Effector CD4-positive, alpha-beta T cell (primary cell): ENCODE data around the gene TRPM2.
A peak's percentile ranks its signal among the peaks of the same experiment; 100 is the strongest.

Experiments
- DNase-seq: peaks from one replicate; pipeline ENCODE4 v3.0.0-alpha.2; 2020

TRPM2 gene

DNA sequence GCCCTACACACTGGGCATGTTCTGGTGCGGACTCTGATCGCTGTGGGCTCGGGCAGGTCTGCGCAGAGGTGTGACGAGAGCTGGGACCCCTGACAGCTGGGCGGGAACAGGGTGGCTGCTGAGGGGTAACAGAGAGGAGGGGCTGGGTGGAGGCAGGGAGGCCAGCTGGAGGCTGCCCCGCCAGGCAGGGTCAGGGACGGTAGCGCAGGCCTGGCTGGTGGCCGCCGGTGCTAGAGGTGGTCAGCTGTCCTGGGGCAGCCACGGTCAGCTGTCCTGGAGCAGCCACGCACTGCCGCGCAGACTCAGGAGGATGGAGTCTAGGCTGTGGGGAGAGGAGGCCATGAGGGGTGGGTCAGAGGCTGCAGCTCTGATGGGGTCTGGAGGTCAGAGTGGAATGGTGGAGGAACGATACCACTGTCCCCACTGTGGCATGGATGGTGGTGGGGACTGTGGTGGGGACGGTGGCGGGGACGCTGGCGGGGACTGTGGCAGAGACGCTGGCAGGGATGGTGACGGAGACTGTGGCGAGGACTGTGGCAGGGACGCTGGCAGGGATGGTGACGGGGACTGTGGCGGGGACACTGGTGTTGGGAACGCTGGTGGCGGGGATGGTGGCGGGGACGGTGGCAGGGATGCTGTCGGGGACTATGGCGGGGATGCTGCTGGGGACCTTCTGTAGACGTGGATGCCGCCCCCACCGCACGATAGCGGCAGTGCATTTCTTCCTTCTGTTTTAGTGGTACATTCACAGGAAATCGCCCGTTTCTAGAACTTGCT lies 80.6 kb downstream of the TRPM2 start:
- DNase-seq = no peak

DNA sequence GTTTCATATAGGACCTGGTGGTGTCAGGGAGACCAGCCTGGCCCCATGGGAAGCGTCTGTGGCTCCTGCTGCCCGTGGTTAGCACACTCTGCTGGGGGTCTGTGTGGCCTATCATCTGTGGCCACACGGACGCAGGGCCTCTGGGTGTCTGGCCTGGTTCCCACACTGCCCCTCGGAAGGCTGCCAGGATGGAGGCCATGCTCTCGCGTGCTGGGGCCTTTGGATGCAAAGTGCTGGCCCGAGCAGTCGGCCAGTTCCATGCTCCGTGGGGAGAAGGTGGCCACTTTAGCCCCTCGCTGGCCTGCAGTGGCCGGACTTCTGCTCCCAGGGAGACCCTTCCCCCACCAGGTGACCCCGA lies 81.1 kb downstream of the TRPM2 start:
- no peak for DNase-seq

DNA sequence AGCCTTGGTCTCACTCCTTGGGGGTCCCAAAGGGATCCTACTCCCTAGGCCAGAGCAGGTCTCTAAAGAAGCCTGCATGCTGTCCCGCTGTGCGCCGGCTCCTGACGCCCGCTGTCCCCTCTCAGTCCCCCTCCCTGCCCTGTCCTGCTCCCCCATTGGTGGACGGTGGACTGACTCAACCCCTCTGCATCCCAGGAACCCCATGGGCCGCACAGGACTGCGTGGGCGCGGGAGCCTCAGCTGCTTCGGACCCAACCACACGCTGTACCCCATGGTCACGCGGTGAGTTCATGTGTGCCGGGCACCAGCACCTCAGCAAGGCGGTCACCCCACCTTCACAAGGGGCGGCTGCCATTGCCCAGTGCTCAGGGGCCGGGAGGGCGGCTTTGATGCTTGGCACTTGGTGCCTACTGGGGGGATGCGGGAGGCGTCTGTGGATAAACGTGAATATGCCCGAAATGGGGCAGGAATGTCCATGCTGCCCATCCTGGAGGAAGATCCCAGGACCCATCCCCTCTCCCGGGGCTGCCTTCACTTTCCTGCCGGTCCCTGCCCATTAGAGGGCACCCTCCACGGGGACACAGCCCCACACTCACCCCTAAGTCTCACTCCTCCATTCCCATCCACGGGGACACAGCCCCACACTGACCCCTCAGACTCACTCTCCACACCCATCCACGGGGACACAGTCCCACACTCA lies 81.7 kb downstream of the TRPM2 start:
- no peak for DNase-seq

DNA sequence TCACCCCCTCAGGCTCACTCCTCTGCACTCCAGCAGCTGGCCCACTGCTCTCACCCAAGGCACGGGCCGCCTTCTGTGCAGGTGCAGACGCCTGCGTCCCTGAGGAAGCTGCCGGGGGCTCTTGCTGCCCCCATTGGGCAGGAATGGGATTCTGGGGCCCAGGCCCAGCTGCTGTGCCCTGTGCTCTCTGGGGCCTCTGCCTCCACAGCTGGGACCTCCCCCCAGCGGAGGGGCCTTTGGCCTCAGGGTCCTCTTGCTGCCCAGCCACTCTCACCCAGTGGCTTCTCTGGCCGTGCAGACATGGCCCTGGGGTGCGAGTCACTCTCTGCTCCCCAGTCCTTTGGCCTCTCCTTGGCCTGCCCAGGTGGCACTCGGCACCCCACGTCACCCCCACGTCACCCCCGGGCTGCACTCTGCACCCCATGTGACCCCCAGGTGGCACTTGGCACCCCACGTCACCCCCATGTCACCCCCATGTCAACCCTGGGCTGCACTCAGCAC lies 82.7 kb downstream of the TRPM2 start:
- DNase-seq = no peak

DNA sequence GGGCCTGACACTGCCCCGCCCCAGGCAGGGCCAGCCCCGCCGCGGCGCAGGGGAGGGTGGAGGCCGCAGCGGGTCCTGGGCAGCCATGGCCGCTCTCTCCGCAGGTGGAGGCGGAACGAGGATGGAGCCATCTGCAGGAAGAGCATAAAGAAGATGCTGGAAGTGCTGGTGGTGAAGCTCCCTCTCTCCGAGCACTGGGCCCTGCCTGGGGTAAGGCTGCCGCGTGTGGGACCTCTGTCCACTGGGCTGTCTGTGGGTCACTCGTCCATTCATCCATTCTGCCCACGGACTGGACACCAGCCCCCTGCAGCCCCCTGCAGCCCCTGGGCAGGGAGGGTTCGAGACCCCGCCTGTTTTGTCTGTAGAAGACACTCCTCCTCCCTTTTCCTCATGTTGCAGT lies 83.5 kb downstream of the TRPM2 start:
- DNase-seq = no peak

DNA sequence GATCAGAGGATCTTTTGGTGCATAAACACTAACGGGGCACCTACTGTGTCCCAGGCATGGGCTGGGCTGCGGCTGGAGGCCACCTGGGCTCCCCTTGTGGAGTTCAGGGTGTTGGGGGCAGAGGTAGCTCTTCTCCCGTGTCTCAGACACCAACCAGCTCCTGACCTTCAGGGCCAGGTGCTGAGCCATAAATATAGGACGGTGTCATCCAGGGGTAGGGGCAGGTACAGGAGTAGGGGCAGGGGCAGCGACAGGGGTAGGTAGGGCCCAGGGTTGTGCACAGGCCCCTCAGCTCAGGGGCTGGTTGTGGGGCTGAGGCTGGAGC lies 83.9 kb downstream of the TRPM2 start:
- no peak for DNase-seq

DNA sequence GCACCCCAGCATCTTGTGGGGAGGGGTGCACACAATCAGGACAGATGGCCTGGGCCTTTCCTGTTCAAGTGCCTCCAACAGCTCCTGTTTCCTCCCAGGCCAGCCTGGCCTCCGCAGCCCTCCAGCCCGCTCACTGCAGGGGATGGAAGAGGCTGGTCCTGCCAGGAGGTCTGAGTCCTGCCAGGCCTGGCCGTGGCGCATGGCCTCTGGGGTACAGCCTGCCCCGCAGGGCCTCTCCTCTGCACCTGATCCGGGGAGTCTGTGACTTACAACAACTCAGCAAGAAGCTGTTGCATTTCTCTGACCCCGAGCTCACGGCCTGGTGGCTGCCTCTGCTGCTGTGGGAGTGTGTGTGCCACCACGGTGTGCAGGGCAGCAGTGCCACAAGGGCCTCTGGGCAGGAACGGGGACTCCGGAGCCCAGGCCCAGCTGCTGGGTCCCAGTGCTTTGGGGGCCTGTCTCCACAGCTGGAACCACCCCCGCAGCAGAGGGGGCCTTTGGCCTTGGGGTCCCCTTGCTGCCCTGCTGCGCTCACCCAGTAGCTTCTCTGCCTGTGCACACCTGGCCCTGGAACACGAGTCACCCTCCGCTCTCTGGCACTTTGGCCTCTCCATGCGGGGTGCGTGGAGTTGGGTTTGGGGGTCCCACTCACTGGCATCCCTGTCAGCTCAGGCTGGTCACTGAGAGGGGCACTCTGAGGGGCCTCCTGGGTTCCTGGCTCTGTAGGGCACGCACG lies 84.4 kb downstream of the TRPM2 start:
- DNase-seq = no peak

DNA sequence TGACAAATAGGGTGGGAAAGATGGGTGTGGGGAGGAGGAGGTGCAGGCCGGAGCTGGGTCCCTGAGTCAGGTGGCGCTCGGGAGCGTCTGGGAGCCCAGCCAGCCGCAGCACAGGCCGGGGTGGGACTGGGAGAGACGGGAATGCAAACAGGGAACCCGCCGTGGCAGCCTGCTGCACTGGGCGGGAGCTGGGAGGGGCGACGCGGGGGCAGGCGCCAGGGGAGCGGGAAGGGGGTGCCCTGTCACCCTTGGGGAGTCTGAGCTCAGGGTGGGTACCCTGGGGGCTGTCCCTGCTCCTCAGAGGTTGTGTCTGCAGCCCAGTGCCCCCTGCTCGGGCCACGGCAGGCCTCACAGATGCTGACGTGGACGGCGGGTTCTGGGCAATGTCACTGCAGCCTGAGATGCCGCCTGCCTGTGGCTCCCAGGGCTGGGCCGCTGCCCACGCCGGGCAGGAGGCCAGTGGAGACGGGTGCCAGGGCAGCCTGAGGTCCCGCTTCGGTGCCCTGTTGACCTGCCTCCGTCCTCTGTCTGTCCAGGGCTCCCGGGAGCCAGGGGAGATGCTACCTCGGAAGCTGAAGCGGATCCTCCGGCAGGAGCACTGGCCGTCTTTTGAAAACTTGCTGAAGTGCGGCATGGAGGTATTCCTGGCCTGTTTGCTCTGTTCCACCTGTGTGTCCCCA lies 85.2 kb downstream of the TRPM2 start:
- DNase-seq = no peak

DNA sequence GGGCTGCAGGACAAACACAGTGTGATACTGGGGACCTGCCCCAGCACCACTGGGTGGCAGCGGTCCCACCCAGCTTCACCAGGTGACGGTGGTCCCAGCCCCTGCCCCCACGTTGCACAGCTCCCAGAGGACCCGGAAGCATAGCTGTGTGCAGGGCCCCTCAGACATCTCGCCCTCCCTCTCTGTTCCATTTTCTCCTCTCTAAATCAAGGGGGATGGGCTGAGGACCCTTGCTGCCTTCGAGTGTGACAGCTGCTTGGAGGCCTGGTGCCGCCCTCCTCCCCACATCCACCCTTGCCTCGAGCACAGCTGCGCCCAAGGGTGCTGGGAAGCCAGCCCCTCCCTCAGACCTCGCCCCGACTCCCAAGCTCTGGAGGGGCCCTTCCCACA lies 85.8 kb downstream of the TRPM2 start:
- DNase-seq = no peak

DNA sequence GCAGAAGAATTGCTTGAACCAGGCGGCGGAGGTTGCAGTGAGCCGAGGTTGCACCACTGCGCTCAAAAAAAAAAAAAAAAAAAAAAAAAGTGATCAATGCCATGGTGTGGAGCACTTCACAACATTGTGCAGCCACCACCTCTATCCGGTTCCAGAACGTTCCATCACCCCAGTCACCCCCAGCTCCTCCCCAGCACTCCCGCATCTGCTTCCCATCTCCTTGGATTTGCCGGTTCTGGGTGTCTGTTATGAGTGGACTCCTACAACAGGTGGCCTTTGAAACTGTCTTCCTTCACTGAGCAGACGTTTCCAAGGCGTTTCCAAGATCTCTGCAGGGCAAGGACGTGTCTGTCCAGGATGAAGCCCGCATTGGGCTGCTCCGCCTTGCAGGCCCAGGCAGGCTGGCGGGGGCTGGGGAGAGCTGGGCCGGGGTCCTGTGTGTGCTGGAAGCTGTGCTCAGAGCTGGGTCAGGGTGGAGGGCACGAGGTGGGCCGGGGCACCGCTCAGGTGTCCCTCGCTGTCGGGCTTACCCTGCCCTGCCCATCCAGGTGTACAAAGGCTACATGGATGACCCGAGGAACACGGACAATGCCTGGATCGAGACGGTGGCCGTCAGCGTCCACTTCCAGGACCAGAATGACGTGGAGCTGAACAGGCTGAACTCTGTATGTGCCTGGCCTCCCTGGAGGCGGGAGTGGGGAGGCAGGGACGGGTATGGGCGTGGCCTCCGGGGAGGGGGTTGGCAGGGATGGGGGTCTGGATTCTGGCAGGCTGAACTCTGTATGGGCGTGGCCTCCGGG lies 87.0 kb downstream of the TRPM2 start:
- no peak for DNase-seq

DNA sequence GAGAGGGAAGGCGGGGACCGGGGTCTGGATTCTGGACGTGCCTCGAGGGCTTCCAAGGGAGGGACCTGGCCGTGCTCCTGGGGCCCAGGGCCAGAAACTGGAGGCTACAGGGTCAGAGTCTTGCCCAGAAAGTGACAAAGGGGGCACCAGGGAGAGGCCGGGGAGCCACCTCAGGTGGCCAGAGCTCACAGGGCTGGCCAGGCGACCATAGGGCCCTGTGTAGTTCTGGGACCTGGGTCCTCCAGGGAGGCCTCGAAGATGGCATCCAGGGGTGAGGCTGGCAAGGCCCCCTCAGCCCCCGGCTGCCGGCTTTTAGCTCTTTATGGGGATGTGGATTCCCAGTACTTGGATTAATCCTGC lies 87.6 kb downstream of the TRPM2 start:
- DNase-seq = no peak

DNA sequence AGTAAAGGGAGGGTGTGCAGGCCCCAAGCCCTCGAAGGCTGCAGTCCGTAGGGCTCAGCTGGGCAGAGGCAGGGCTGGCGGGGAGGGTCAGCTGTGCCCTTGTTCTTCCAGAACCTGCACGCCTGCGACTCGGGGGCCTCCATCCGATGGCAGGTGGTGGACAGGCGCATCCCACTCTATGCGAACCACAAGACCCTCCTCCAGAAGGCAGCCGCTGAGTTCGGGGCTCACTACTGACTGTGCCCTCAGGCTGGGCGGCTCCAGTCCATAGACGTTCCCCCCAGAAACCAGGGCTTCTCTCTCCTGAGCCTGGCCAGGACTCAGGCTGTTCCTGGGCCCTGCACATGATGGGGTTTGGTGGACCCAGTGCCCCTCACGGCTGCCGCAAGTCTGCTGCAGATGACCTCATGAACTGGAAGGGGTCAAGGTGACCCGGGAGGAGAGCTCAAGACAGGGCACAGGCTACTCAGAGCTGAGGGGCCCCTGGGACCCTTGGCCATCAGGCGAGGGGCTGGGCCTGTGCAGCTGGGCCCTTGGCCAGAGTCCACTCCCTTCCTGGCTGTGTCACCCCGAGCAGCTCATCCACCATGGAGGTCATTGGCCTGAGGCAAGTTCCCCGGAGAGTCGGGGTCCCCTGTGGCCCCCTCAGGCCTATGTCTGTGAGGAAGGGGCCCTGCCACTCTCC lies 88.3 kb downstream of the TRPM2 start:
- DNase-seq = no peak

DNA sequence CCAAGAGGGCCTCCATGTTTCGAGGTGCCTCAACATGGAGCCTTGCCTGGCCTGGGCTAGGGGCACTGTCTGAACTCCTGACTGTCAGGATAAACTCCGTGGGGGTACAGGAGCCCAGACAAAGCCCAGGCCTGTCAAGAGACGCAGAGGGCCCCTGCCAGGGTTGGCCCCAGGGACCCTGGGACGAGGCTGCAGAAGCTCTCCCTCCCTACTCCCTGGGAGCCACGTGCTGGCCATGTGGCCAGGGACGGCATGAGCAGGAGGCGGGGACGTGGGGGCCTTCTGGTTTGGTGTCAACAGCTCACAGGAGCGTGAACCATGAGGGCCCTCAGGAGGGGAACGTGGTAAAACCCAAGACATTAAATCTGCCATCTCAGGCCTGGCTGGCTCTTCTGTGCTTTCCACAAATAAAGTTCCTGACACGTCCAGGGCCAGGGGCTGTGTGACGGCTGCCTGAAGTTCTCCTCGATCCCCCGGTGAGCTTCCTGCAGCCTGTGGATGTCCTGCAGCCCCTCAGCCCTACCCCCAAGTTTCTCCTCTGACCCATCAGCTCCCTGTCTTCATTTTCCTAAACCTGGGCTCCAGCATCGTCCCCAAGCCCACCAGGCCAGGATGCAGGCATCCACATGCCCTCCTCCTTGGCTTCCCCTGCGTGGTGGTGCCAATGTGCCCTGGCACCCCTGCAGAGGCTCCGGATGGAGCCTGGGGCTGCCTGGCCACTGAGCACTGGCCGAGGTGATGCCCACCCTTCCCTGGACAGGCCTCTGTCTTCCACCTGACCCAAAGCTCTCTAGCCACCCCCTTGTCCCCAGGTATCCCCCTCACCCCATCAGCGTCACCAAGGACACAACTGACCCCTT lies 89.1 kb downstream of the TRPM2 start:
- no peak for DNase-seq

DNA sequence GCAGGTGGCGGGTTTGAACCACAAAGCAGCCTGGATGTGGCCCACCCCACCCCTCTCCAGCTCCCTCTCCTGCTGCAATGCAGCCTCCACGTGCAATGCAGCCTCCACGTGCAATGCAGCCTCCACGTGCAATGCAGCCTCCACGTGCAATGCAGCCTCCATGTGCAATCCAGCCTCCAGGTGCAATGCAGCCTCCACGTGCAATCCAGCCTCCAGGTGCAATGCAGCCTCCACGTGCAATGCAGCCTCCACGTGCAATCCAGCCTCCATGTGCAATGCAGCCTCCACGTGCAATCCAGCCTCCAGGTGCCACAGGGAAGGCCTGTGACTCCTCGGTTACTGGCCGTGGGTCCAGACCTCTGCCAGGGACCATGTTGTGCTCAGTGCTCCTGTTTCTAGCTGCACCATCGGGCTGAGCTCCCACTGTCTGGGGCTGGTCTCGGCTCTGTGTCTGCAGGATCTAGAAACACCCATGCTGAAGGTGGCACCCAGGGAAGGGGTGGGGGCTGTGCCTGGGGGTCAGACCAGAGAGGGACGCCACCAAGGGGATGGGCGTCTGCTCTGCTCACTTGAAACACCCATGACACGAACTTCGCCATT lies 90.0 kb downstream of the TRPM2 start:
- no peak for DNase-seq

DNA sequence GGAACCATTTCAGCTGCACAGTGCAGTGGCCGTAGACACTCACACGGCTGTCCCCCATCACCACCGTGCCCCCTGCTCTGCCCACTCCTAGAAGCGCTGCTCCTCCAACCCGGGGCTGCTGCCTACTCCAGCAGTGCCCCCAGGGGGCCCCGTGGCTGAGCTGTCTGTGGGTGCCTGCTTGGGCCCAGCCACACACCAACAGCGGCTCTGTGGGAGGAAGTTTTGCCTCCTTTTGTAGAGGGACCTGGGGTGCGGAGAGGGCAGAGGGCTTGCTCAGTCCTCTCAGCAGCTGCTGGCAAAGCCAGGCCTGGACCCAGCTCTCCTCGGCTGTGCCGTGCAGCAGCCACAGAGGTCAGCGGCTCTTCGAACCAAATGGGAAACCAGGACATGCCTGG lies 90.5 kb downstream of the TRPM2 start:
- no peak for DNase-seq

DNA sequence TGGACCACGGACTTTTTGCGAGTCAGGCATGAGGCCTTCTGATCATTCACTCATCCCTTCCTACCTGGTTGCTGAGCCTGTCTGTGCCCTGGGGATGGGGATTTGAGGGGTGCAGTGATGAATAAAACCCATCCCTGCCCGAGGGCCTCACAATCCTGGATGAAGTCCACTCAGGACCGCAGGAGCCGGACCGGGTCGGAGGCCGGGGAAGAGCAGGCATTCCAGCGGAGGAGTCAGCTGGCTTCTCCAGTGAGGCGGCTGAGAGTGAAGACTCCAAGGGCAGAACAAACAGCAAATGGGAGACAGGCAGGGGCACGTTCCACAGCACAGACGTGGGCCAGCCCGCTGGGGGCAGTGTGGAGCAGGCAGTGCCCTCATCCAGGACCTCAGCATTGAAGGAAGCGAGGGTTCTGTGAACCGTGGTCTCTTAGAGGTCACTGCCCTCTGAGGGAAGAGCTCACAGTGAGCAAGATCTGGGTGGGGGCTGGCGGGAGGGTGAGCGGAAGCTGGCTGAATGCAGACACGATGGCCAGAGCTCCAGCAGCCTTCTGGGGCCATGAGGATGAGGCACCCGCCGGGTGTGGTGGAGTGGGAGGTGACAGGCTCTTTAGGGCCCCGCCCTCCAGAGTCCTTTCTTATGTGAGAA lies 91.0 kb downstream of the TRPM2 start:
- DNase-seq = no peak

DNA sequence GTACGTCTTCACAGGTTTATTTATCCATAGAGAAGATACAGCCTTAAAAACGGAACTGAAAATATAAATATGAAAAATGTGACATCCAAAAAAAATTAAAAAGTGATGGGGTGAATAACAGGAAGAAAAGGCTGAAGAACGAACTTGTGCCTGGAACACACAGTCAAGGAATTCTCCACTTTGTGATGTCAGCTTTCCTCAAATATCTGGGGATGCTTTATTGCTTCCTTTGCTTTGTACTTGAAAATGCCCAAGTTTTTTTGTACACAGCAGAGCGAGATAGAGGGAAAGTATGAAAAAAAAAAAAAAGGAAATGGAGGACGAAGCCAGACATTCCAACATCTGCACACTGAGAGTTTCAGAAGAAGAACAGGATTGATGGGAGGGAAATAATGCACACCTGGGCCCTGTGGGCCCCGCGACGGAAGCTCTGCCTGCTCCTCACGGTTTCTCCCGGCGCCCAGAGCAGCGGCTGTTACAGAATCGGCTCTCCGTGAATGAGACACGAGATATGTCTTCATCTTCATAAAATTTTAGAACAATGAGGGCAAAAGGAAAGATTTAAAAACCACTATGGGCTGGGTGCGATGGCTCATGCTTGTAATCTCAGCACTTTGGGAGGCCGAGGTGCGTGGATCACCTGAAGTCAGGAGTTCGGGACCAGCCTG lies 91.9 kb downstream of the TRPM2 start:
- no peak for DNase-seq

DNA sequence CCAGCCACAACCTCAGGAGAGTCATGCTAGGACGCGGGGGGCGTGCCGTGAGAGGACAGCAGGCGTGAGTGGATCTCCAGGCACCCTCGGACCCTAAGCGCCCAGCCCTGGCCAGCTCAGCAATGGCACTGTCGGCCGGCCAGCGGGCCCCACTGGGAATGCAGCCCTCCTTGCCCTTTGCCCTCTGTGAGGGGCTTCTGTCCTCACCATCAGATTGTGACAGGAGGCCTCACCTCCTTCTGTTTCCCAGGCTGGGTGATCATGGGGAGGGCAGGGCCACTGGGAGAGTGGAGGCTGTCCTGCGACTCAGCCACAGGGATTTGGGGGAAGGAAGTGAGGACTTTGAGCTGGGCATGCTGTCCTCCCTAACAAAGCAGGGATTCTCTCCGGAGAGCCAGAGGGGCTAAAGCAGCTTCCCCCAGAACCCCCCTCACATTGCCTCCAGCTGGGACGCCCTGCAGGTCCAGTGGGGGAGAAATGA lies 95.3 kb downstream of the TRPM2 start:
- peak; percentile 0 for DNase-seq
